NCI-H446 (cell line): ENCODE data around the gene LEFTY1.

Experiments
- DNase-seq, 2 experiments: peaks; one replicate each; lab custom pipeline; 2025; lab: John Stamatoyannopoulos, UW

Gene LEFTY1

DNA sequence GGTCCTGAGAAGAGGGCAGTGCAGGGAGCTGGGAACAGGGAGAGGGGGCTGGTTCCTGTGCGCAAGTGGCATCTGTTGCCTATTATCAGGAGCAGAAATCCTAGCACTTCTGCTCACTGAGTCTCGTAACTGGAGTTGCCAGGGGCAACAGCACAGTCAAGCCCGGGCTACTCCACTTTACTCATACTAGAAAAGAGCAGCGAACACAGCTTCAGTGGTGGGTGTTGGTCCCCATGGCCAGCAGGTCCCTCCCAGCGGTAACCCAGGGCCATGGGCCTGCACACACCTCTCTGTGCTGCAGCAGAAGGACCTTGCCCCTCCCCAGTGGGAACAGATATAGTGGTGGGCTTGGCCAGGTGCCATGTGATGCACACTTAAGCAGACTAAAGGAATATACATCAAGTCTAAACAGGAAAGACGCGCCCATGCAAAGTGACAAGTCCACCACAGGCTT, 26.6 kb upstream of the LEFTY1 start:
- DNase-seq, result no peak

DNA sequence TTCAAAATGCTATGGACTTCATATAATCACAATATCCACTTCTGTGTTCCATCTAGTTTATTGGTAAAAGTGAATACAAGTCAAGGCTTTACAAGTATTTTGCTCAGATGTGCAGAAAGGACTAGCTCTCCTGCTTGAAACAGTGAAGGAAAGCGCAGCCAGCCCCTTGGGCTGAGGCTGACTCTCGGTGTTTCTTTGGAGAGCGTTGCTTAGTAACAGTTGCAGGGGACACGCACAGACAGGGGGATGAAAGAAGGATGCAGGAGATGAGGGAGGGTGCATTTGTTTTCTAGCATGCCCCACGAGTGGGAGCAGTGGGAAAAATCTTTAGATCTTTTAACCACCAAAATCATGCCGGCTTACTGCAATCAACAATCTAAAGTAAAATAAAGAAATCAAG, 26.0 kb upstream of the LEFTY1 start:
- no peak for DNase-seq

DNA sequence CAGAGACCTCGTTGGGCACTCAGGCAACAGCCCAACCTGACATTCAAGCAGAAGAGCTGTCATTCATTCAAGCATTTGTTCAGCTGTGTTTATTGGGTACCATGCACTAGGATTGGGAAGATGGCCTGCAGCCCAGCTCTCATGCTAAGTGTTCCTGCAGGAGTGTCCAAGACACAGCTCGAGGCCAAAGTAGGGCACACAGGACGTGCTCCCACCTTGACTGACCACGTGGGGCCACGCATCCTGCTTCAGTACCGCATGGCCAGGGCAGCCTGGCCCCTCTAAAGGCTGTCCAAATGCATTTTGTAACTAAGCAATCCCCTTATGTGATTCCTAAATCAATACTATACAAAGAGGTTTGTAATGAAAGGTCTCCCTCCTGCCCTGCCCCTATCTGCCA, 25.4 kb upstream of the LEFTY1 start:
- DNase-seq, result no peak

DNA sequence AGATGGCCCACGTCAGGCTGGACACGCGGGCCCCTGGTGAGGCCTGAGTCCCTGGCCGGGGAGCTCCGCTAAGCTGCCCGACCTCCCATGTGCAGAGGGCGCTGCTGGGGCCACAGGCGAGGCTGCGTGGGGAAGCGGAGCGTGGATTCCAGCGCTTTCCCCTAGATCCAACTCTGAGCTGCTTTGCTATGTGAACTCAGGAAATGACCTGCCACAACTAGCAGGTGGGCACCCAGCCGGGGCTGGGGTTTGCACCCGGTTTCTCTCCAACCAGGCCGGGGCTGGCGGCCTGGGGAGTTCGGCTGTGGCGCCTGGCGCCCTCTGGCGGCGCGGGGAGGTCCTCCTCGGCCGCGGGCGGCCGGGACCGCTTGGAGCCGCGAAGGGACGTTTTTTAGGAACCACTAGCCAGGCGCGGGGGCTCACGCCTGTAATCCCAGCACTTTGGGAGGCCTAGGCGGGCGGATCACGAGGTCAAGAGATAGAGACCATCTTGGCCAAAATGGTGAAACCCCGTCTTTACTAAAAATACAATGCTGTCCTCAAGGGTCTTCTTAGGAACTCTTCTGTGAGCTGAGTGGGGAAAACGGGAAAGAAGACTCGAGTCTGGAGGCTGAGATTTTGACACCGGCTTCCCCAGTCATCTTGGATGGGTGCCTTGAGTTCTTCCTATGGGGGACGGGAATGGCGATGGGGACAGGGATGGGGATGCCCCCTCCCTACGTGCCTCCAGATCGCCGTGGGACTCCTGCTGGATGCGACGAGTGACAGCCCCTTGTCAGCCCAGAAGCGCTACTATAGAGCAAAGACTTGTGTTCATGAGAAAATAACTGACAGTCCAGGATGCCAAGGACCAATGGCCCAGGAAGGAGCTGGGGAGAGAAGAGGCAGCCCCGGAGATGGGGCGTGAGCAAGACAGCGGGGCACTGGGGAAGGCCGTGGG, 22.5 kb upstream of the LEFTY1 start:
- no peak for DNase-seq

DNA sequence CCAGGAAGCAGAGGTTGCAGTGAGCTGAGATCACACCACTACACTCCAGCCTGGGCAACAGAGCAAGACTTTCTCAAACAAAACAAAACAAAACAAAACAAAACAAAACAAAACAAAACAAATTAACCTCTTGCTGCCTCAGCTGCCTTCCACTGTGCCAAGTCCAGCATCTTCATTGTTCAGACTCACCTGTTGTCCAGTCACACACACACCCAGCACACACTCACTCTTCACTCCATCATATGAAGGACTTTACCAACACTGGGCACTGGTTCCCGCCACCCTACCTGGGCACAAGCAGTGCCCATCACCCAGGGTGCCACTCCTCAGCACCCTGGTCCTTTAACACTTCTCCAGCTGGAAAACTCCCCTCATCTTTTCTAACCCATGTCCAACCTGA, 20.5 kb upstream of the LEFTY1 start:
- DNase-seq, result no peak

DNA sequence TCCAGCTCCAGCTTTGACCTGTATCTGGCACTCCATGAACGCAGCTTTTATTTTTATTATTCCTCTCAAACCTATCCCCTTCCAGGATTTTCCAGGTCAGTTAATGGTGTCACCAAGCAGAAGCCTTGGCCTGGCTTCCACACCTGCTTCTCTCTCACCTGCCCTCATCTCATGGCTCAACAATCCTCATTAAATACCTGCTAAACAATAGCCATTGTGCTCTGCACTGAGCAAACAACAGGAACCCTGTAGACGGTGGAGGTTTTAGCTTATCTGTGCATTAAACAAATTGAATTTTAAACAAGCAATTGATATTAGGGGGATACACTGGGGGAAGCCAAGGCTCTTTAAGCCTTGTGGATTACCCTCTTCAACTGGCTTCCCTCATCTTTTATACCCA, 19.8 kb upstream of the LEFTY1 start:
- no peak for DNase-seq

DNA sequence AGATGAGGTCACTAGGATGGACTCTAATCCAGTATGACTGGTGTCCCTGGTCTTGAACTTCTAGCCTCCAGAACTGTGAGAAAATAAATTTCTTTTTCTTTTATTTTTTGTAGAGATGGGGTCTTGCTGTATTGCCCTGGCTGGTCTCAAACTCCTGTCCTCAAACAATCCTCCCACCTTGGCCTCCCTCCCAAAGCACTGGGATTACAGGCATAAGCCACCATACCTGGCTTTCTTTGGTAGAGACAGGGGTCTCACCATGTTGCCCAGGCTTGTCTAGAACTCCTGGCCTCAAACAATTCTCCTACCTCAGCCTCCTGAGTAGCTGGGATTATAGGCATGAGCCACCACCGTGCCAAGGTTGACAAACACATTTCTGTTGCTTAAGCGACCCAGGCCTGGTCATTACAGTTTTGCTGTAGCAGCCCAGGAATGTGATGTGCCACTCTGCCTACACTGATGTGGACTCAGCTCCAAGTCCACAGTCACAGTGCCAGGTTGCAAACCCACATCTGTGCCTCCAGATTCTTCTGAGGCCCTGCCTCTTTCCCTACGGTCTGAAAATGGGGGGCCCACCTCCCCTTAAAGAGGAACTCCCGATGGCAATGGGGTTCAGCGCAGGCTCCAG, 19.2 kb upstream of the LEFTY1 start:
- DNase-seq, result no peak

DNA sequence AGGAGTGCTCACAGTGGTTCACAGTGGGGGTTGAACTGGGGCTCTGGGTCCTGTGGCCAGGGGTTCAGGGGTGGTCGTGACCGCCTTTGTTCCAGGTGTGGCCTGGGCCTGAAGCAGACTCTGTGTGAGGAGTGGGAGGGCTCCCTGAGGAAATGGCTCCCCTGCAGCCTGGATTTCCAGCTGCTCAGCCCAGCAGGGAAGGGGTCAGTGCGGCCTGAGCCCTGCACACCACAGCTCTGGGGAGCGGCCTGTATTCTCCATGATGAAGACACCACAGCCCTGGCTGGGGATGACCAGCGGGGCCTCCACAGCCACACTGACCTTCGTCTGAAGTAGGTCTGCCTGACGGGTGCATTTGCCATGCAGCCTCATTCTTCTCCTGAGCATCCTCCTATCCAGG, 18.4 kb upstream of the LEFTY1 start:
- DNase-seq, result no peak

DNA sequence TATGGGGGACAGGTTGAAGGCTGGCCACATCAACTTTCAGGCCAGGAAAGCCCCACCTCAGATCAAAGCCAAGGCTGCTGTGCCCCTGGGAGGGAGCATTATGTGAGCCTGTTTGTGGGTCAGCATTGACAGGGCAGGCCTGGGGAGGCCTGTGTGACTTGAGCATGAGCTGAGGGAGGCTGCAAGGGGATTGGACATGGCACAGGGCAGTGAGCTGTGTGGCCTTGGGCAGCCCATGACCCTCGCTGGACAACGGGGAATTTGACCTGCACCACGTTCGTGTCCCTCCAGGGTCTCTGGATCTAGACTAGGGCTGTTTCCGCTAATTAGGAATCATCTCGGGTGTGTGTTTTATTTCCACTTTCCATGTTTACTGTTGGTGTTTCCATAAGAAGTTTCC, 17.5 kb upstream of the LEFTY1 start:
- no peak for DNase-seq

DNA sequence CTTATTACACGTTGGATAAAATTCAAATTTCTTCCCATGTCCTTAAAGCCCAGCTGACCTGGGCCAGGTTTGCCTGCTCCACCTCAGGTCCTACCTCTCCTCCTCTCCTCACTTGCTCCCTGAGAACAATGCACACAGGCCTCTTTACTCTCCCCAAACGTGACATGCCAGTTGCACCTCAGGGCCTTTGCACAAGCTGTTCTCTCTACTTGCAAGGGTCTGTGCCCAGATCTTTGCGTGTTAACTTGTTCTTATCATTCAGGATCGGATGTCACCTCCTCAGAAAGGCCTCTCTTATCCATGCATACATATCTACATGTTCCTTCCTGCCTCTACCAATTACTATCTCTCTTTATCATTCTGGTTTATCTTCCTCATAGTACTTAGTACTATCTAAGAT, 14.7 kb upstream of the LEFTY1 start:
- DNase-seq, result no peak

DNA sequence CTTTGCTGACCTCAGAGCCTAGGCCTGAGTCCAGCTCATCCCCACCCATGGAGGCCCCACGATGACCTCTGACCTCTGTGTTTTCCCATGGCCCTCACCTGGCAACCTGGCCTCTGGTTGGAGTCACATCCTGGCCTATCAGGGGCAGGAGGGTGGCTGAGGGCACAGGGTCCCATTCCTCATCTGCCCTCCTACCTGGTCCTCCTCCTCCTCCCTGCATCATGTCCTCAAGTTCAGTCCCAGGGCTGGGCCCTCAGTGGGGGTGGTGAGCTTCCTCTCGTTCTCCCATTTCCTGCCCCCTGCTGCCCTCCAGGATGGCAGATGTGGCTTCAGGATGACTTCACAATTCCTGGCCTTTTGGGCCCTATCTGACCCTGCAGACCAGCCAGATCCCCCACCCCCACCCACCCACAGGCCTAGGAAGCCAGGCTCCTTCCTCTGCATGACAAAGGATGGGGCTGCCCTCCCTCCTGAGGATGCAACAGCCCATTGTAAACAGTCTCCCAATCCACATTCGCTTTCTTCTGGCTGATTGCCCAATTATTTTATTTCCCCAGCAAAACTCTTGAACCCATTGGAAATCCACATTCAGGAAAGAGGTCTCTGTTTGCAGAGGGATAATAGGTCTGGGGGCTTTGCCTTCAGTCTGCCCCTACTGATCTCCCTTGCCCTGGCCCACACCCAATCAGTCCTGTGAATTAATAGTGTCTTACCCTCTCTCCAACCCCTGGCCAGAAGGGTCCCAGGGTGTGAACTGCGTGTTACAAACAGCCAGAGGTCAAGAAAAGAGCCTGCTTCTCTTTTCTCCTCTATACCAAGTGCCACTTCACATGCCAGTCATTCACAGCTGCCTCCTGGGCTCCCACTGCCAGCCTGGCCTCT, 10.3 kb upstream of the LEFTY1 start:
- no peak for DNase-seq

DNA sequence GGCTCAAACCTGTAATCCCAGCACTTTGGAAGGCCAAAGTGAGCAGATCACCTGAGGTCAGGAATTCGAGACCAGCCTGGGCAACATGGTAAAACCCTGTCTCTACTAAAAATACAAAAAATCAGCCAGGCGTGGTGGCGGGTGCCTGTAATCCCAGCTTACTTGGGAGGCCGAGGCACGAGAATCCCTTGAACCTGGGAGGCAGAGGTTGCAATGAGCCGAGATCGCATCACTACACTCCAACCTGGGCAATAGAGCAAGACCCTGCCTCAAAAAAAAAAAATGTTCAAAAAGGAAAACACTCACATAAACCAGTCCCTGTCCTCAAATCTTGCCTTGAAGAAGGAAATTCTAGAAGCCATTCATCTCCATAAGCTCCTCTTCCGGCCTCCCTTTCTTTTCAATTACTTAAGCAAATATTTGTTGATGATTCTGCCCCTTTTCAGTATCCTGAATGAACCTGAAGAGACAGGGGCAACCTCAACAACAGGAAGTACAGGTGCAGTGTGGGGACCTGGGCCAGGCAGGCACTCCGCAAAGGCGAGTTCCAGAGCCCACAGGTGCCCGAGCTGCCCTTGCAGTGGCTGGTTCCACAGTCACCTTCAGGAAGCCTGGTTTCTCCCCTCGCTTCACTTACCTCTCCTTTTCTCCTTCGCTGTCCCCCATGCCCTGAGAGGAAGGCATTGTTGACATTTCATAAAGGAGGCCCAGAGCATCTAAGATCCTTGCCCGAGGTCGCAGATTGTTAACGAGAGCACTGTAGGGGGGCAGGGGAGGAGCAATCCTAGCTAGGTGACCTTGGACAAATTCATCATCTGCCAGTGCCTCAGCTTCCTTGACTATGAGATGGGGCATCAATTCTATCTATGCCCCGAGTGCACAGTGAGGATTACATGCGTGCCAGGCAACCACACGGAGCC, 8.9 kb upstream of the LEFTY1 start:
- DNase-seq, result no peak

DNA sequence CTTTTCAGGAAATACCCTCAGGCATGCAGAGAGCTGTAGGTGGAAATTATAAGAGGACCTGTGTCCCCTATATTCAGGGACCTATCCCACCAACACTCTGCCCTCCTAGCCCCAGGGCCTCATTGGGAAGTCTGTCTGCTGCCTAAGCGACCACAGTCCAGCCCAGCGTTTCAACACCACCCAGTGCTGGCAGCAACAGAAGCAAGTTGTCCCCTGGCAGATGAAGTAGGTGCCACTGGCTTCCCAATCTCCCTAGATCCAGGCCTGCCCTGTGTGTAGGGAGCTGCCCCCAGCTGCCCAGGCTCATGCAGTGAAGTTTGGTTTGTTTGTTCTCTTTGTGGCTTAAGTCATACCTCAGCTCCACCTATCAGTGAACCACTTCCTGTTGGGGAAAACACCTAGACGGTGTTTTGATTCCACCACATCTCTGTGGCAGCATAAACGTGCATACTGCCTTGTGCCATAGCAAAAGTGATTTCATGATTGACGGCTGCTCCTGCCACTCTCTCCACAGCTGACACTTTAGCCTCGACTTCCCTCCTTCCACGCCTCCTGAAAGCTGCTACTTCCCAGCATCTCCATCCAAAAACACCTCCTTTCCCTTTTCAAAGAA, 8.1 kb upstream of the LEFTY1 start:
- DNase-seq, result no peak

DNA sequence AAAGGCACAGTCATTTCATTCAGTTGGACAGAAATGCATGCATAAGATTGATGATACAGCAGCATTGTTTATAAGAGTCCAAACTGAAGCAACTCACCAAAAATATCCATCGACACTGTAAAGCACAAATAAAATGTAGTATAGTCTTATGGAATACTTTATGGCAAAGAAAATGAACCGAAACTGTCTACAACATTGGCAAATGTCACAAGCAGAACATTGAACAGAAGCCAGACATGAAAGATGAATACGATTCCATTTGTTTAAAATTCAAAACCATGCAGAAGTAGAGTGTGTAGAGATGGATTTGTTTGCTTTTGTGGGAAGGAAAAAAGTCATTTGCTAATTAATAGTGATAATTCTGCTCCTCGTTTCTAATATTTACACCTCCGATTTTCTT, 7.5 kb upstream of the LEFTY1 start:
- no peak for DNase-seq

DNA sequence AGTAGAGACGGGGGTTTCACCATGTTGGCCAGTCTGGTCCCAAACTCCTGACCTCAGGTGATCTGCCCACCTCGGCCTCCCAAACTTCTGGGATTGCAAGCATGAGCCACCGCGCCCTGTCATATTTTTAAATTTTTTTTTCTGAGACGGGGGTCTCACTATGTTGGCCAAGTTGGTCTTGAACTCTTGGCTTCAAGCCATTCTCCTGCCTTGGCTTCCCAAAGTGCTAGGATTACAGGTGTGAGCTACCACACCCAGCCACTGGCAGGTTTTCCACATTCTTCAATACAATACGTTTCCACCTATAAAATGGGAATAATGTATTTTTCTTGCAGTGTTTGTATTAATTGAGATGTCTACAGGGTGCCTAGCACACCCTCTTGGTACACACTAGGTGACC, 3.4 kb upstream of the LEFTY1 start:
- no peak for DNase-seq

DNA sequence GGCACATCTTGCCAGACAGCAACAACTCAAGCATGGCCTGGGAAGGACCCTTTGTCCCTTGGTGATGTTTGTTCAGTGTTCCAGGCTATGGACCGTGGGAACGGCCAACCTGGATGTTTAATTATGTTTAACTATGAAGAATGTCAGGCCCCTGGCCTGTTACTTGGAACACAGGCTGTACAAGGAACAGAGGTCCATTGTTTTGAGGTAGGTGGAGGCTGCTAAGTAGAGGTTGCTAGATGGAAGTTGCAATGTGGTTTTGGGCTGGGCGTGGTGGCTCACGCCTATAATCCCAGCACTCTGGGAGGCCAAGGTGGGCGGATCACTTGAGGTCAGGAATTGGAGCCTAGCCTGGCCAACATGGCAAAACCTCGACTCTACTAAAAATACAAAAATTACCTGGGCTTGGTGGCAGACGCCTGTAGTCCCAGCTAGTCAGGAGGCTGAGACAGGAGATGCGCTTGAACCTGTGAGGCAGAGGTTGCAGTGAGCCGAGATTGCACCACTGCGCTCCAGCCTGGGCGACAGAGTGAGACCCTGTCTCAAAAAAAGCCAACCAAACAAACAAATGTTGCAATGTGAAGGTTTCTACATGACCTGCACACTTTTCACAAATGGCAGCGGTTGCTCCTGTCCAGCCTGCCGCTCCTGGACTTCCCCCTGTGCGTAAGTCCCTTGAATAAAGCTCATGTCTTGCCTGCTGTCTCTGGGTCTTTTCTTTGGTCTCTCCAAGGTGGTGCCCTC, 2.5 kb upstream of the LEFTY1 start:
- no peak for DNase-seq

DNA sequence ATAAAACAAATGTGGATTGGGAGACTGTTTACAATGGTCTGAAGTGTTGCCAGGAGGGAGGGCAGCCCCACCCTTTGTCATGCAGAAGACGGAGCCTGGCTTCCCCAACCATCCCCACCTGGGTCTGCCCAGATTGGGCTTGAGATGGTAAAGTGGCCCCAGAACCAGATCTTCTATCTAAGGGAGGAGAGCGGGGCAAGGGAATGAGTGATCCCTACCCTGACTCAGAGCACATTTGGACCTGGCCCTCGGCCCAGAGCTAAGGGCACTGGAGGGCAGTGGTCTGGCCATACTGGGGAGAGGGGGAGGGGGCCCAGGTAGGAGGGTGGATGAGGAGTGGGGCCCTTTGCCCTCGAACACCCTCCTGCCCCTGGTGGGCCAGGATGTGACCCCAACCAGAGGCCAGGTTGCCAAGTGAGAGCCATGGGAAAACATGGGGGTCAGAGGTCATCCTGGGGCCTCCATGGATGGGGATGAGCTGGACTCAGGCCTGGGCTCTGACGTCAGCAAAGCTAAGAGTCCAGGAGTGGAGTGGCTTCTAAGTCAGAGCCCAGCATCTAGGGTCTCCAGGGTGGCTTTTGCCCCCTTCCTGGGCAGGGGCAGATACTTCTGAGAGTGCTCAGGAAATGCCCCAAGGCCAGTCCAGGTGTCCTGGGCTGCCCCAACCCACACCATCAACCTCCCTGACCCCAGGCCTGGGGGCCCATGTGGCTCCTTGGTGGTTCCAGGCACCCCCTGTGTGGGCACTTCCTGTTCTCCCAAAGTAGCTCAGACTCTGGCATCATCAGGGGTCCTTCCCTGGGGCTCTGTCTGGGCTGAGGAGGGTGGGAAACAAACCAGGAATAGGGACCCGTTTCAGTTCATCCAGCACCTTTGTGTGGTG, 1.6 kb upstream of the LEFTY1 start:
- no peak for DNase-seq

DNA sequence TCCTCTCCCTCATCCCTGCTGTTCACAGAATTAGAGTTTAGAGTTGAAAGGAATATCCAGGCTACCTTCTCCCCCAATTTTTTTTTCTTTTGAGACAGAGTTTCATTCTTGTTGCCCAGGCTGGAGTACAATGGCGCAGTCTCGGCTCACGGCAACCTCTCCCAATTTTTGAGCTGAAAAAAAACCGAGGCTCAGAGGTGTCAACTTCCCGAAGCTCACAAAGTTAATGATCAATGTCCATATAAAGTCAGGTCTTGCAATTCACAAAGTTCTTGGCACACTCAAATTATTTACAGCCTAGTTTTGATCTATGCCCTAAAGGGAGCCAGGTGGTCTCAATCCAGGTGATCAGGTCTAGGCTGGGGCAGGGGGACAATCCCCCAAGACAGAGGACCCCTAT, 797 bp upstream of the LEFTY1 start:
- DNase-seq, result no peak

DNA sequence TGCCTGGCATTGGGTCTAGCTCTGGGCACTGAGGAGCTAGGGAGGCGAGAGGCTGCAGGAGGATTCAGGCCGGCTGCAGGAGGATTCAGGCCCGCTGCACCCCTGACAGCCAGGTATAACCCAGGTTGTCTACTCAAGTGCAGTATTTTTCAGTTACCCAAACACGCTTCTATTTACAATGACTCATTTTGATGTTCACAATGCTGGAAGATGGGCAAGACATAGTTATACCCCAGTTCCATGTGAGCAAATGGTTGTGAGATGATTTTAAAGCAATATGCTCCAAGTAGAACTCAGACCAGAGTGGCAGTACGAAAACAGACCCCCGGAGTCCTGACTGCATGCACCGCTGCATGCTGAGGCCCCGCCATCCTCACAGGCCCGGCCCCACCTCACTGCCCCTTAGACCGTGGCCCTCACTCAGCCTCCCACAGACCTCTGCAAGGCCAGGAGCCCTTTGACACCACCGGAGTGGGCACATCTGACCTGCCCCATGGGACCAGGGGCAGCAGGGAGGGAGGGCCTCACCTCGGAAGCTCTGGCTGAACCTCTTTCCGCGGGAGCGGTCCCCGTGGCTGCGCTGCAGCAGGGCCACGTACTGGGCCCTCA, 553 bp downstream of the LEFTY1 start:
- no peak for DNase-seq
